PC-9 (cell line): ENCODE data around the gene ADAMTSL1. TPM values are rescaled to one million over a fixed set of nuclear protein-coding genes. Genes with fewer than 3 reads are reported as not detected.

Experiments used
- BruUV-seq: library from RNA; stranded (reverse); fragments of 400-500 nt; replicated peaks from 2 replicates; lab custom pipeline; 2021; lab: Mats Ljungman, UMichigan
- CTCF ChIA-PET: fragments of 300-600 bp; sonication (Branson Sonifier 250); formaldehyde crosslinking; loops from one replicate; lab custom pipeline; 2022; ENCODE audit warnings: antibody characterized with exemption; lab: Charles Lee
- POLR2A ChIA-PET: fragments of 300-600 bp; sonication (Branson Sonifier 250); formaldehyde crosslinking; loops from one replicate; lab custom pipeline; 2022; ENCODE audit warnings: antibody characterized with exemption; ENCODE audit not compliant: unreplicated experiment; lab: Charles Lee
- DNase-seq, 2 experiments: peaks; one replicate each; pipeline versions ENCODE4 v3.0.0 to v3.0.0-alpha.2; 2015 to 2022; ENCODE audit warnings: mixed read lengths in 1 of 2
- H2AFZ ChIP-seq: fragments of 200-600 bp; sonication (generic); 2 replicates; pipeline ENCODE4 v1.8.1; 2017; ENCODE audit warnings: antibody characterized with exemption
- H3F3A ChIP-seq: fragments of 200-600 bp; sonication (generic); 2 replicates; pipeline ENCODE4 v1.8.1; 2017; ENCODE audit warnings: antibody characterized with exemption, mild to moderate bottlenecking, low read depth; ENCODE audit not compliant: insufficient read depth
- H3K27ac ChIP-seq: fragments of 200-600 bp; sonication (generic); 2 replicates; pipeline ENCODE4 v1.6.1; 2016; ENCODE audit warnings: mixed run types
- H3K27me3 ChIP-seq: fragments of 200-600 bp; sonication (generic); 2 replicates; pipeline ENCODE4 v1.6.1; 2016; ENCODE audit warnings: low read depth, mixed run types; ENCODE audit not compliant: insufficient read depth
- H3K36me3 ChIP-seq: fragments of 200-600 bp; sonication (generic); 2 replicates; pipeline ENCODE4 v1.6.1; 2016; ENCODE audit warnings: low read depth, mixed run types
- H3K4me1 ChIP-seq: fragments of 200-600 bp; sonication (generic); replicated peaks from 2 replicates; pipeline ENCODE4 v1.6.1; 2016; ENCODE audit warnings: mixed run types; ENCODE audit not compliant: insufficient read depth
- H3K4me2 ChIP-seq: fragments of 200-600 bp; sonication (generic); 2 replicates; pipeline ENCODE4 v1.6.1; 2017; ENCODE audit warnings: mixed run types
- H3K4me3 ChIP-seq: fragments of 200-600 bp; sonication (generic); 2 replicates; pipeline ENCODE4 v1.6.1; 2016; ENCODE audit warnings: mixed run types
- H3K79me2 ChIP-seq: fragments of 200-600 bp; sonication (generic); 2 replicates; pipeline ENCODE4 v1.6.1; 2017; ENCODE audit warnings: low read depth, mixed run types
- H3K9me2 ChIP-seq: fragments of 200-600 bp; sonication (generic); 2 replicates; pipeline ENCODE4 v1.8.1; 2017; ENCODE audit warnings: mild to moderate bottlenecking; ENCODE audit not compliant: insufficient read depth
- H3K9me3 ChIP-seq: fragments of 200-600 bp; sonication (generic); 2 replicates; pipeline ENCODE4 v1.8.1; 2016; ENCODE audit warnings: low read depth; ENCODE audit not compliant: insufficient read depth
- H4K20me1 ChIP-seq: fragments of 200-600 bp; sonication (generic); 2 replicates; pipeline ENCODE4 v1.8.1; 2017; ENCODE audit not compliant: insufficient read depth
- CTCF ChIP-seq: fragments of 200-600 bp; sonication (generic); conservative IDR thresholded peaks from 2 replicates; pipeline ENCODE4 v1.6.1; 2017; ENCODE audit warnings: mixed run types, antibody characterized with exemption, mild to moderate bottlenecking, moderate library complexity
- EZH2 ChIP-seq: fragments of 200-600 bp; sonication (generic); IDR thresholded peaks from 2 replicates; pipeline ENCODE4 v1.8.0; 2017; ENCODE audit warnings: antibody characterized with exemption, low read depth
- intact Hi-C: fragments of 100-400 bp; cut with micrococcal nuclease; formaldehyde crosslinking; loops from one replicate; pipeline ENCODE4 v1.10.0; 2022; ENCODE audit not compliant: unreplicated experiment
- total RNA-seq: library from RNA; stranded (reverse); gene quantifications from 2 replicates; pipeline ENCODE4 v1.2.3, GENCODE V29; 2021

The ADAMTSL1 gene
- total RNA-seq, 1 experiment from 2014 or later, result not detected

GRCh38 chr9:18614651-18615050 is 140.7 kb downstream of the ADAMTSL1 start:
- H3K4me1 ChIP-seq, result no peaks in the 10 kb centered on the region
- intact Hi-C loops, result no loop called here
- ChIA-PET POLR2A (no interaction called here), CTCF (no interaction called here)
- no peaks in the 10 kb centered on the region for H3K9me2 ChIP-seq
- H3K4me2 ChIP-seq, result no peak overlapping the region
- no peaks in the 10 kb centered on the region for H3K27me3 ChIP-seq
- H3K9me3 ChIP-seq, result no peaks in the 10 kb centered on the region
- H4K20me1 ChIP-seq, result no peaks in the 10 kb centered on the region
- DNase-seq, result no peak
- no TSS peak for BruUV-seq
- H3K4me3 ChIP-seq, result no peak overlapping the region
- no peak for TF ChIP-seq EZH2
- TF ChIP-seq CTCF, result no peak
- no peaks in the 10 kb centered on the region for H3K79me2 ChIP-seq
- no peaks in the 10 kb centered on the region for H3F3A ChIP-seq
- no peak overlapping the region for H2AFZ ChIP-seq
- no peak overlapping the region for H3K27ac ChIP-seq
- no peaks in the 10 kb centered on the region for H3K36me3 ChIP-seq

- Histone ChIP-seq H3K79me2 (no peaks in the 10 kb centered on the region), H3K4me3 (no peak overlapping the region), H2AFZ (no peak overlapping the region), H3F3A (no peaks in the 10 kb centered on the region), H3K4me2 (no peak overlapping the region), H3K4me1 (no peaks in the 10 kb centered on the region), H3K27me3 (no peaks in the 10 kb centered on the region), H3K9me2 (no peaks in the 10 kb centered on the region), H4K20me1 (no peaks in the 10 kb centered on the region), H3K27ac (no peak overlapping the region), H3K9me3 (no peaks in the 10 kb centered on the region), H3K36me3 (no peaks in the 10 kb centered on the region)
- no TSS peak for BruUV-seq
- intact Hi-C loops, result no loop called here
- no peak for TF ChIP-seq CTCF
- TF ChIP-seq EZH2, result no peak
- DNase-seq, result no peak
- CTCF ChIA-PET, result no interaction called here
- POLR2A ChIA-PET, result no interaction called here
Observed at GRCh38 chr9:18616976-18617375, 143.0 kb downstream of the ADAMTSL1 start.

GRCh38 chr9:18617759-18618158 is 143.8 kb downstream of the ADAMTSL1 start:
- no peaks in the 10 kb centered on the region for H3K79me2 ChIP-seq
- no peaks in the 10 kb centered on the region for H3K4me1 ChIP-seq
- H3K9me3 ChIP-seq, result no peaks in the 10 kb centered on the region
- no peaks in the 10 kb centered on the region for H3K9me2 ChIP-seq
- H3F3A ChIP-seq, result no peaks in the 10 kb centered on the region
- TF ChIP-seq EZH2 (no peak), CTCF (no peak)
- no peaks in the 10 kb centered on the region for H3K36me3 ChIP-seq
- H3K27ac ChIP-seq, result no peak overlapping the region
- no peak overlapping the region for H3K4me3 ChIP-seq
- intact Hi-C loops, result no loop called here
- no TSS peak for BruUV-seq
- no peaks in the 10 kb centered on the region for H4K20me1 ChIP-seq
- POLR2A ChIA-PET, result no interaction called here
- CTCF ChIA-PET, result no interaction called here
- no peak overlapping the region for H3K4me2 ChIP-seq
- H3K27me3 ChIP-seq, result no peaks in the 10 kb centered on the region
- H2AFZ ChIP-seq, result no peak overlapping the region
- DNase-seq, result no peak
